Smooth muscle cell (in vitro differentiated cells): Measurements from ENCODE around the gene TRAF4. TPM values are rescaled to one million over a fixed set of nuclear protein-coding genes. Genes with fewer than 3 reads are reported as not detected.
"Not testable (repeated sequence)": the region's sequence is repeated elsewhere in the genome, so short reads cannot be mapped to it uniquely, and the experiment has no call there.

Experiments used
- DNase-seq: peaks from one replicate; lab custom pipeline; 2025; ENCODE audit not compliant: unreplicated experiment; lab: John Stamatoyannopoulos, UW
- H2AFZ ChIP-seq: fragments of 200-600 bp; sonication (generic); 2 replicates; pipeline ENCODE4 v1.6.0; 2016; ENCODE audit warnings: antibody characterized with exemption, low read depth, mild to moderate bottlenecking
- H3F3A ChIP-seq: fragments of 200-600 bp; sonication (generic); 2 replicates; pipeline ENCODE4 v1.6.0; 2017; ENCODE audit warnings: antibody characterized with exemption, low read depth
- H3K27ac ChIP-seq: fragments of 200-600 bp; sonication (generic); 2 replicates; pipeline ENCODE4 v1.5.1; 2016; ENCODE audit warnings: low read depth, mild to moderate bottlenecking
- H3K27me3 ChIP-seq: fragments of 200-600 bp; sonication (generic); 2 replicates; pipeline ENCODE4 v1.6.1; 2016; ENCODE audit warnings: low read depth, mild to moderate bottlenecking
- H3K36me3 ChIP-seq: fragments of 200-600 bp; sonication (generic); 2 replicates; pipeline ENCODE4 v1.5.1; 2016; ENCODE audit warnings: low read depth
- H3K4me1 ChIP-seq: fragments of 200-600 bp; sonication (generic); 2 replicates; pipeline ENCODE4 v1.5.1; 2016; ENCODE audit warnings: low read depth
- H3K4me2 ChIP-seq: fragments of 200-600 bp; sonication (generic); 2 replicates; pipeline ENCODE4 v1.6.0; 2016; ENCODE audit warnings: mild to moderate bottlenecking
- H3K4me3 ChIP-seq: fragments of 200-600 bp; sonication (generic); 2 replicates; pipeline ENCODE4 v1.5.1; 2016; ENCODE audit warnings: mild to moderate bottlenecking
- H3K79me2 ChIP-seq: fragments of 200-600 bp; sonication (generic); 2 replicates; pipeline ENCODE4 v1.6.0; 2016; ENCODE audit warnings: low read depth, mild to moderate bottlenecking
- H3K9ac ChIP-seq: fragments of 200-600 bp; sonication (generic); 2 replicates; pipeline ENCODE4 v1.6.0; 2016; ENCODE audit warnings: low read depth
- H3K9me3 ChIP-seq: fragments of 200-600 bp; sonication (generic); replicated peaks from 2 replicates; pipeline ENCODE4 v1.5.1; 2016; ENCODE audit warnings: low read depth
- H4K20me1 ChIP-seq: fragments of 200-600 bp; sonication (generic); 2 replicates; pipeline ENCODE4 v1.6.0; 2016; ENCODE audit warnings: low read depth
- CTCF ChIP-seq: fragments of 200-600 bp; sonication (generic); IDR thresholded peaks from 2 replicates; pipeline ENCODE4 v1.5.1; 2017; ENCODE audit warnings: borderline replicate concordance, mild to moderate bottlenecking, antibody characterized with exemption; ENCODE audit not compliant: insufficient read depth, poor library complexity, severe bottlenecking
- WGBS: methylation state at CpG from one replicate; pipeline ENCODE4 v1.1.7; 2016; ENCODE audit warnings: low lambda C conversion rate; 5-methylcytosine and 5-hydroxymethylcytosine counted together
- polyA plus RNA-seq: library from polyadenylated mRNA; unstranded; fragments of >200 nt; fragmentation: Nextera tagmentation; extraction: Ambion mirVana; gene quantifications from 2 replicates; pipeline ENCODE4 v1.2.1, GENCODE V29; 2016
- total RNA-seq: library from RNA; depleted of rRNA; stranded (reverse); fragments of >200 nt; gene quantifications from 2 replicates; pipeline ENCODE4 v1.2.3, GENCODE V29; 2014

Gene TRAF4
- total and polyA plus RNA-seq, 2 experiments from 2014 or later = 47.5 to 97.0 TPM

DNA sequence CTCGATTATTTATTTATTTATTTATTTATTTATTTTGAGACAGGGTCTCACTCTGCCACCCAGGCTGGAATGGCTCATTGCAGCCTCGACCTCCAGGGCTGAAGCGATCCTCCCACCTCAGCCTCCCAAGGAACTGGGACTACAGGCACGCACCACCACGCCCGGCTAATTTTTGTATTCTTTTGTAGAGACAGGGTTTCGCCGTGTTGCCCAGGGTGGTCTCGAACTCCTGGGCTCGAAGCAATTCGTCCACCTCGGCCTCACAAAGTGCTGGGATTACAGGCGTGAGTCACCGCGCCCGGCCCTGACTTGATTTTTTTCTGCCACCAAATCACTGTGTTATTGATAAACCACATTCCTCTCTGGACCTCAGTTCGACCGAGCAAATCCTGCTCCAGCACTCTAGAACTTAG, 24.8 kb upstream of the TRAF4 start:
- Histone ChIP-seq H3K36me3 (no peaks in the 10 kb centered on the region), H3K27me3 (no peaks in the 10 kb centered on the region), H3F3A (peaks cover 39% of the 10 kb centered on the region), H3K9ac (peak overlapping the region; percentile 85), H3K4me3 (peak overlapping the region; percentile 79), H3K9me3 (no peaks in the 10 kb centered on the region), H3K79me2 (peaks cover 53% of the 10 kb centered on the region), H3K4me1 (peaks cover 35% of the 10 kb centered on the region), H3K27ac (peak overlapping the region; percentile 98), H3K4me2 (peak overlapping the region; percentile 98), H4K20me1 (peaks cover 64% of the 10 kb centered on the region), H2AFZ (no peak overlapping the region)
- no peak for DNase-seq
- TF ChIP-seq CTCF = no peak
- WGBS = 14% methylated on average over 18 of the region's 18 CpGs

DNA sequence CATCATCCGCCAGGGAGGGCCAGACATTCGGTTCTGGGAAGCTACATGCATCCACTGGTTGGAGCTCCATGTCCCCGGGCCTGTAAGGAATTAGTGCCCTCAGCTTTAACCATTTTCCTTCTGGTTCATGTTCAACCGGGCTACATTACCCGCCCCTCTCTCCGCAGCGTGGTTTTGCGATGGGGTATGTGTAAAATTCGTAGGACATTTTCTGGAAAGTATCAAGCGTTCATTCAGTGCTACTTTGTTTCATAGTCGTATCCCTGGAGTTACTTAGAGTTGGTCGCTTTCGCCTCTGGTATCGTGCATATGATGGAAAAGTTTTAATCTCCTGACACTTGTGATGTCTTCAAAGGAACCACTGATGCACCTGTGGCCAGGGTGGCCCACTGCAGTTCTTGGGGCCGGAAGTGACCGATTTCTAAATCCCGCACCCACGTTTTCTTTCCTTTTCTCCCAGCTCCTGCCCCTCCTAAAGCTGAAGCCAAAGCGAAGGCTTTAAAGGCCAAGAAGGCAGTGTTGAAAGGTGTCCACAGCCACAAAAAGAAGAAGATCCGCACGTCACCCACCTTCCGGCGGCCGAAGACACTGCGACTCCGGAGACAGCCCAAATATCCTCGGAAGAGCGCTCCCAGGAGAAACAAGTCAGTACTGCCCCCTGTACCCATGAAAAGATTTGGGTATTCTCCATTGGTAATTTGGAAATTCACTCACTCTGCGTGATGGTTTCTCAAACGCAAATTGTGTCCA, 23.4 kb upstream of the TRAF4 start:
- Histone ChIP-seq H3K4me1 (peaks cover 42% of the 10 kb centered on the region), H3K9ac (peak overlapping the region; percentile 85), H3K79me2 (peaks cover 53% of the 10 kb centered on the region), H3K4me3 (peak overlapping the region; percentile 79), H4K20me1 (peaks cover 63% of the 10 kb centered on the region), H3K27me3 (no peaks in the 10 kb centered on the region), H3K9me3 (no peaks in the 10 kb centered on the region), H3F3A (peaks cover 34% of the 10 kb centered on the region), H2AFZ (no peak overlapping the region), H3K27ac (peak overlapping the region; percentile 98), H3K36me3 (no peaks in the 10 kb centered on the region), H3K4me2 (peak overlapping the region; percentile 94)
- WGBS = 1% methylated on average over 30 of the region's 30 CpGs
- DNase-seq = no peak
- no peak for TF ChIP-seq CTCF

DNA sequence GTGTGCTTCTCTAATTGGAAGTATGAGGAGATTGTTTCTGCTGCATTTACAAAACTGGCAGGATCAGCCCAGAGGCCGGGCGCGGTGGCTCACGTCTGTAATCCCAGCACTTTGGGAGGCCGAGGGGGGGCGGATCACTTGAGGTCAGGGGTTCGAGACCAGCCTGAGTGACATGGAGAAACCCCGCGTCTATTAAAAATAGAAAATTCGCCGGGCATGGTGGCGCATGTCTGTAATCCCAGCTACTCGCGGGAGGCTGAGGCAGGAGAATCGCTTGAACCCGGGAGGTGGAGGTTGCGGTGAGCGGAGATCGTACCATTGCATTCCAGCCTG, 22.8 kb upstream of the TRAF4 start:
- H3K27ac ChIP-seq = peak overlapping the region; percentile 98
- peak overlapping the region; percentile 85 for H3K9ac ChIP-seq
- peaks cover 47% of the 10 kb centered on the region for H3K79me2 ChIP-seq
- H3K27me3 ChIP-seq, H3K9me3 ChIP-seq, H2AFZ ChIP-seq, DNase-seq, H3K36me3 ChIP-seq: not testable (repeated sequence)
- H3K4me3 ChIP-seq = peak overlapping the region; percentile 79
- peaks cover 58% of the 10 kb centered on the region for H4K20me1 ChIP-seq
- 16% methylated on average over 19 of the region's 19 CpGs for WGBS
- peaks cover 33% of the 10 kb centered on the region for H3F3A ChIP-seq
- H3K4me2 ChIP-seq = peak overlapping the region; percentile 94
- H3K4me1 ChIP-seq = peaks cover 41% of the 10 kb centered on the region

DNA sequence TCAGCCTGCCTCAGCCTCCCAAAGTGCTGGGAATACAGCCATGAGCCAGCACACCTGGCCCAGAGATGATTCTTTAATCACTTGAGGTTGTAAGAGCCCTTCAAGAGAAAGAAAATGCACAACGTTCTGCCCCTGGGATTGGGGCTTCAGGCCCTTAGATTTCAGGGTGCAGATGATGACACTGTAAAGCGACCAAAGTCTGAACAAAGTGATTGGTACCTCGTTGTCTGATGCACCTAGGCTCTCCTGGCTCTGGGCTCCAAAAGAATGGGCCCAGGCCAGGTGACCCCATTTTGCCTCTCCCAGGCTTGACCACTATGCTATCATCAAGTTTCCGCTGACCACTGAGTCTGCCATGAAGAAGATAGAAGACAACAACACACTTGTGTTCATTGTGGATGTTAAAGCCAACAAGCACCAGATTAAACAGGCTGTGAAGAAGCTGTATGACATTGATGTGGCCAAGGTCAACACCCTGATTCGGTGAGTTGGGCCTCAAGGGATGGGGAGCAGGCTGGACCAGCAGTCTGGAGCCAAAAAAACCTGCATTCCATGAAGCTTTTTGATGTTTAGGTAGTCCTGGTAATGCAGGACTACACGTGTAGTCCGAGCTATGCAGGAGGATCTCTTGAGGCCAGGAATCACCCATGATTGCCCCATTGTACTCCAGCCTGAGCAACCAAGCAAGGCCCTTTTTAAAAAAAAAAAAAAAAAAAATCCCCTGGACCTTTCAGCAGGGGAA, 21.2 kb upstream of the TRAF4 start:
- Histone ChIP-seq H3F3A (peaks cover 37% of the 10 kb centered on the region), H3K79me2 (peaks cover 32% of the 10 kb centered on the region), H3K4me1 (peaks cover 34% of the 10 kb centered on the region), H3K36me3 (no peaks in the 10 kb centered on the region), H2AFZ (no peak overlapping the region), H3K4me3 (no peak overlapping the region), H3K4me2 (no peak overlapping the region), H3K9ac (no peak overlapping the region), H4K20me1 (peaks cover 47% of the 10 kb centered on the region), H3K27ac (peak overlapping the region; percentile 98), H3K27me3 (no peaks in the 10 kb centered on the region), H3K9me3 (no peaks in the 10 kb centered on the region)
- DNase-seq = no peak
- TF ChIP-seq CTCF = no peak
- WGBS = 81% methylated on average over 7 of the region's 7 CpGs
